Inflammatory macrophage treated with lipopolysaccharide for 1 hour (primary cell): ENCODE results near the gene ATF7.

Experiments used
- DNase-seq, 2 donors: peaks; one replicate each; pipeline ENCODE4 v3.0.0-alpha.2; 2020 to 2022

The ATF7 gene

DNA sequence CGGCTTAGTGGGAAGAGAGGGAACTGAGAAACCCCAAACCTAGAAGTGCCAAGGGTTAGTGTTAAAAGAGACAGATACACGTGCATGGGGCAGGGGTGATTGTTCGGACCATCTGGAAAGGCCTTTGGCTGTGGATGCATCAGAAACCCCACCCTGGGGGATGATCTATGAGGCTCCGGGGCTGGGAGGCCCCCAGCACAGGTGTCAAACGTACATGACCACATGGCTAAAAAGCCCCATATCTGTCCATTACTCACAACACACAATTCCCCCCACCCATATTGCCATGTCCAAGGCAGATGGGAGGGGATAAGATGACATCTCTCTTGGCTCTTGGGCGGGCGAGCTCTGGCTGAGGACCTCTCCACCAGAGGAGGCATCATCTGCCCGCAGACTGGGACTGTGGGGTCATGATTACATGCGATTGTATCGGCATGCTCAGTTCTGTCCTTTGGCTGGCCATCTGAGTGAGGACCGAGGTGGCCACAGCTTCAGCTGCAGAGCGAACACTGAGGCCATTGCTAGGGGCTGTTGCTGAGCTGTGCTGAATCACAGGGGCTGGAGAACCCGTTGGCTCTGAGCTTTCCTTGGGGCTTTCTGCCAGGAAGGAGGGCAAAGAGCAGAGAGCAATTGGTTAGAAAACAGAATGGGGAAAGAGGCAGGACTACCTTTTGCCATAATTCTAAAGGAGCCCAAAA is 109.3 kb downstream of the ATF7 start:
- no peak for DNase-seq

DNA sequence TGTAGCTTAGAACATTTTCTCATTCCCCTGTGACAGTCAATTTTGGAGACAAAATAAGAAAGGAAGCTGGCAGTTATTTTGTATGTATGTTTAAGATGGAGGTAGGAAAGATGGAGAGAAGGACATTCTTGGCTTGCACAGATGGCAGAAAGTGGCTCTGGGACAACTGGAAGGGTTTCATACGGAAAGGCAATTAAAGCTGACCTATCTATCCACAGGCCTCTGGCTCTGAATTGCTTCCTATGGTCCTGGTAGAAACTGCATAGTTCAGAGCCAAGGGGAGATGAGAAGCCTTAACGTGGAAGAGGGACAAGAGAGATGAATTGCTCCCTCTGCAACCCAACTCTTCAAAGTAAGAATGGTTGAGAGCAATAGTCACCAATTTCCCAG is 110.9 kb downstream of the ATF7 start:
- no peak for DNase-seq

DNA sequence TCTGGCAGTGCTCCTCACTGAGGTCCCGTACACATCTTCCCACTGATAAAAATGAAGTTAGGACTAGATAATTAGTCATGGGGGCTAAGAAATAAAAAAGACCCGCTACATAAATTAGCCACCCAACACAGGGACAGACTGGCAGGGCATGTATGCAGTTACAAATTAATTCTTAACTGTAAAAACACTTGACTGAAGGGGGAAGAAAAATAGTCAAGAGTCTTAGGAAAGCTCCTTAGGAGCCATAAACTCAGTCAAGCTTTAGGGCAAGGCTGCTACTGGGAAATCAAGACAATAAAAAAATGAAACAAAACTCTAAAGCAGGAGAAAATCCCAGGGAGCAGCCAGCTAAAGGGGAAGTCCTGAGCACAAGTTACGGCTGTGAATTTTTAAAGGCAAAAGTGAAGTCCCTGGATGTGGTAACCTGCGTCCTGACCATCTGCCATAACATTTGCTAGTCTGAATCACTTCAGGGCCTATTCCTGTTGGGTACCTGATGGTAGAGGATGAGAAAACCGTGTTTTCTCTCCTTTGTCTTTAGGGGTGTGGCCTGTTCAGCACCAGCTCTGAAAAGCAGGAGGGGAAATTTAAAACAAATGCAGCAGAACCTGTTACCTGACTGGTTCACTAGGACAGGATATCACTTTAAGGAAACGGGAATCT is 111.4 kb downstream of the ATF7 start:
- no peak for DNase-seq

GRCh38 chr12:53513712-53514410 is 112.3 kb downstream of the ATF7 start:
- no peak for DNase-seq

DNA sequence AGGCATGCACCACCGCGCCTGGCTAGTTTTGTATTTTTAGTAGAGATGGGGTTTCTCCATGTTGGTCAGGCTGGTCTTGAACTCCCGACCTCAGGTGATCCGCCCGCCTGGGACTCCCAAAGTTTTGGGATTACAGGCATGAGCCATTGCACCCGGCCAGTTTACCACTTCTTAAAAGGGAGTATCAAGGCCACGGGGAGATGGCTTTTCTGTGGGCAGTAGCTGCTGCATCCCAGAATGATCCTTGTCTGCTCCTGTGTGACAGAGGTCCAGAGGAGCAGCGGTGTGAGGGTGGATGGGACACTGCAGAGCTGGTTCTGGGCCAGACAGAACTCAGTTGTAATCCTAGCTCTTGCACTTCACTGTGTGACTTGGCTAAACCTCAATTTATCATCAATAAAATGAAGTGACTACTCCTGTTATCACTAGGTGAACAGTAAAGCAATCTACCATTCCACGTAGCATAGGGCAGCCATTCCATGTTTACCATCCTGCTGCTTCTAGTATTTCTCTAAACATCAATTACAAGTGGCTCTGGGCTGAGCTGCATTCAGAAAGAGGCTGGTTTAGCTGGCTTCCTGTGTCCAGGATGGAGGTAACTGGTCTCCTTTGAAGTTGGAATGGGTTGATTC is 115.9 kb downstream of the ATF7 start:
- DNase-seq, result no peak

GRCh38 chr12:53508534-53509170 is 117.5 kb downstream of the ATF7 start:
- peak; percentile 67 to 98 for DNase-seq

DNA sequence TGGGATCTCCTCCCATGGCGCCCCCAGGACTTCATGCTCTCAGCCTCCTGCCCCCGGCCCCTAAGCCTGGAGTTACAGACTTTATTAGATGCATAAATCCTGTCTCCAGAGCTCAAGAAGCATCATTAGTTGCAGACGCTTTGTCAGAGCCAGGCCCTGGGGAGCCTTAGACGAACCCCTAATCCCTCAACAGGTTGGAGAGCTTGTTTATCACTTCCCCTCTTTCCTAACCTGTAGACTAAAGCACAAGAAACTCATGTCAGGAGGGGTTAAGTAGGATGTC is 118.6 kb downstream of the ATF7 start:
- no peak for DNase-seq

DNA sequence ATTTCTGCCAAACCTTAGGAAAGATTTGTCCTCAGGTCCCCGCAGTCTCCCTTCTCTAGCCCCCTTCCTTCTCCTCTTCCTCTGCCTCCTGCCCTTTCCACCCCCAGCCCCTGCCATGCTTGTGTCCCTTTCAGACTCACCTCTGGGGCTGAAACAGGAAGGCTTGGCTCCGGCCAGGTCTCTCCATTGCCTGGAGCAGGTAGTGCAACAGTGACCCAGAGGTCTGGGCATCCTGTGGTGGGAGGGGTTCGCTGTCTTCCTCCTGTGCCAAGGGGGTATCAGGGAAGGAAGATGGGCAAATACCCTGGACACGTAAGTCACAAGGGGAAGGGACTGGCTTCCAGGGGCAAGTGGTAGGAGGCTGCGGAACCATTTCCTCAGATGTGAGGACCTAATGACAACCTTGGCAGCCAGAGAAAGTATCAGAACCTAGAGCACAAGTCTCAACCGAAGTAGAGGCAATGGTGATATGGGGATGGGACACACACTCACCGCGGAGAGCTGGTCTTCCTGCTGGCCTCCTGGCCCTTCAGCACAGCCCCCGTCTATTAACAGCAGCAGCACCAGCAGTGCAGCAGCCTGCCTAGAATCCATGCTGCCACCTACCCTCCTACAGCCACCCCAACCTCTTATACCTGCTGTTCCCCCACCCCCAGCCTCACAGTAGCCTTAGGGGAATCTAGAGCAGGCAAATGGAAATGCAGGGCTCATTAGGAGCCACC is 119.1 kb downstream of the ATF7 start, which contains the start of gene NPFF:
Gene NPFF (minus strand): TSS at position 604 of the 722 bp plus-strand sequence. CDS start 10 bp downstream, at position 594.
- no peak for DNase-seq

DNA sequence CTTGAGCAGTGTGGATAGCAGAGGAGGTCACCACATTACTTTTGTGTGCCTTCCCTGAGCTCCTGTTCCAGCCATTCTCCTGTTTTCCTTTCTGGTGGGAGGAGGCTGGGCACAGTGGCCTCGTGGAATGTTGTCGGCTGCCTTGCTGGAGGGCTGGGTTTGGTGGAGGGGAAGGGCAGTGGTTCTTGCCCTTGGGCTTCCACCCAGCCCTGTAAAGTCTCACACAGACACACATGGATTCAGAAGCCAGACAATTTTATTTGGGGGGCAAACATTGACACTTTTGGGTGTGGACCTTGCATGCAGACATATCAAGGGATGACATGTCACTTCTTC is 119.8 kb downstream of the ATF7 start:
- no peak for DNase-seq

DNA sequence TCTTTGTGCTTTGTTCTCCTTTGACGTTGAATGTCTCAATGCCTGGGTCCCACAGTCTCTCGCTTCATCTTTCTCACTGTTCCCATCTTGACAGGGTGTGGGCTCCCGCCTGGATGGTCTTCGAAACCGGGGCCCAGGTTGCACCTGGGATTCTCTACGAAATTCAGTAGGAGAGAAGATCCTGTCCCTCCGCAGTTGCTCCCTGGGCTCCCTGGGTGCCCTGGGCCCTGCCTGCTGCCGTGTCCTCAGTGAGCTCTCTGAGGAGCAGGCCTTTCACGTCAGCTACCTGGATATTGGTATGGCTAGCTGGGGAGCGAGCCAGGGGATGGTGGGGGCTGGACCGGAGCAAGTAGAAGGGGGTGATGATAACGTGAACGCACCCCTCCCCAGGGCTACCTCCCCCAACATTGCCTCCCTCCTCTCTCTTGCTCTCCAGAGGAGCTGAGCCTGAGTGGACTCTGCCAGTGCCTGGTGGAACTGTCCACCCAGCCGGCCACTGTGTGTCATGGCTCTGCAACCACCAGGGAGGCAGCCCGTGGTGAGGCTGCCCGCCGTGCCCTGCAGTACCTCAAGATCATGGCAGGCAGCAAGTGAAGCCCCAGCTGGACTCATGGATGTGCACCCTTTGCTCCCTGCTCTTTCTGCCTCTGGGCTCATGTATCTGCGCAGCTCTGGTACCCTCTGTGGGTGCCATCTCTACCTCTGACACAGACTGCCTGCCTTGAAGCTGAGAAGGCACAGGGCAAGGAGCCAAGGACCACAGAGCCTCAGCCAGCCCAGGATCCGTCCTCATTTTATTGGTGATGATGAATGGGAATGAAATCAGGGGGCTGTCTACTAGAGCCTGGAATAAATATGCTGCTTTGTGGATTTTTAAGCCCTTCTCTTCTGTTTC is 120.4 kb downstream of the ATF7 start:
- DNase-seq, result no peak

DNA sequence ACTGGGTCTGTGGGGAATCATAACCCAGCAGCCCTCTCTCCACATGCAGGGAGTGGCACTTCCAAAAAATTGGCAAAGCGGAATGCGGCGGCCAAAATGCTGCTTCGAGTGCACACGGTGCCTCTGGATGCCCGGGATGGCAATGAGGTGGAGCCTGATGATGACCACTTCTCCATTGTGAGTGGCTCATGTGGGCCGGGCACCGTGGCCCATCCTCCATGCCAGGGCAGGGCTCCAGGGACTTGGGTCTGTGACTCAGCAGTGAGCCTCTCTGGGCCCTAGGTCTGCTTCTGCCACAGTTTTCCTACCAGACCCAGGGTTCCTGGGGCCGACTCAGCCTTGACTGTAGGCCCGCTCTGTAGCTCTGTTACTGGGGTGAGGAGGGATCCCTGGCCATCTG is 121.1 kb downstream of the ATF7 start:
- DNase-seq, result no peak

GRCh38 chr12:53504004-53504920 is 121.9 kb downstream of the ATF7 start:
- no peak for DNase-seq

DNA sequence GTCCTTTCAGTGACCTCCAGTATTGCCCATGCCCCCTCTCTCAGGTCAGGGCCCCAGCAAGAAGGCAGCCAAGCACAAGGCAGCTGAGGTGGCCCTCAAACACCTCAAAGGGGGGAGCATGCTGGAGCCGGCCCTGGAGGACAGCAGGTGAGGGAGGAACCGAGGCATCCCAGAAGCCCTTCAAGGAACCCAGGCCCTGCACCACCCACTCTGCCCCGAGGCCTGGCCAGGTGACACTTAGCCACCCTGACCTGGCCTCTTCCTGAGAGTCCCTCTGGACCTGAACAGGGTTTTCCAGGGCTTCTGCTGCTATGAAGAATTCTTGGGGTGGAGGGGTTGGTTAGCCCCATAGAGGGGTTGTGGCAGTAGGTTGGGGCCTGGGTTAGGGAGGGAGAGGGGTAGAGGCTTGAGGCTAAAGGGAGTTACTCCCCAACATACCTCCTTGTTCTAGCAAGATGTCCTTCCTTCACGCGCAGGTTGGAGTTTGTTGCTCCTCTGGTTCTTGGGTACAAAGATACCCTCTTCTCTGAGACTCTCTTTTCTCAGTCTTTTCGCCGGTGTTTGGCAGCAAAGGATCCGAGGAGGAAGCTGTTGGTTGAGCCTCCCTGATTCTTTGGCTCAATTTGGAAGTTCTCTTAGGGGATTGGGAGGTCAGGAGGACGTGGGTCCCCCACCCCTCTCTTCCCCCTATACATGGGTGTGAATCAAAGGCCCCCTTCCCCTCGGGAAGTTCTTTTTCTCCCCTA is 123.0 kb downstream of the ATF7 start:
- no peak for DNase-seq

GRCh38 chr12:53502331-53502730 is 123.9 kb downstream of the ATF7 start:
- no peak for DNase-seq

- DNase-seq, result no peak
Observed at GRCh38 chr12:53501615-53502181, 124.5 kb downstream of the ATF7 start.

GRCh38 chr12:53500776-53501614 is 125.2 kb downstream of the ATF7 start, which contains the start of gene TARBP2:
Gene TARBP2 (plus strand): TSS chr12:53501283. CDS start chr12:53501409, 126 bp downstream.
- DNase-seq, result peak; percentile 99

- DNase-seq, result peak; percentile 79 to 80
Observed at GRCh38 chr12:53500142-53500775, 125.9 kb downstream of the ATF7 start.
